H9 (cell line): Measurements from ENCODE around the gene ITPRIPL1. TPM values are rescaled to one million over a fixed set of nuclear protein-coding genes. Genes with fewer than 3 reads are reported as not detected.

Experiments used
- DNase-seq: peaks from one replicate; pipeline ENCODE4 v3.0.0-alpha.2; 2017
- H2AFZ ChIP-seq: one replicate; pipeline ENCODE4 v1.6.1; 2013; ENCODE audit warnings: mild to moderate bottlenecking, low read length, control low read depth, moderate library complexity
- H2AK5ac ChIP-seq: 2 replicates; pipeline ENCODE4 v1.6.1; 2013; ENCODE audit warnings: low read length, control low read depth, mixed read lengths; ENCODE audit not compliant: insufficient read length
- H2BK120ac ChIP-seq: one replicate; pipeline ENCODE4 v1.6.1; 2013; ENCODE audit warnings: low read depth, mild to moderate bottlenecking, low read length, control low read depth, inconsistent platforms; ENCODE audit not compliant: poor library complexity, severe bottlenecking
- H2BK12ac ChIP-seq: 2 replicates; pipeline ENCODE4 v1.6.1; 2013; ENCODE audit warnings: low read length, control low read depth, mixed read lengths, low read depth; ENCODE audit not compliant: insufficient read length
- H2BK15ac ChIP-seq: 2 replicates; pipeline ENCODE4 v1.6.1; 2013; ENCODE audit warnings: low read depth, low read length, control low read depth
- H2BK20ac ChIP-seq: one replicate; pipeline ENCODE4 v1.6.1; 2013; ENCODE audit warnings: low read depth, mild to moderate bottlenecking, low read length, control low read depth, inconsistent platforms; ENCODE audit not compliant: poor library complexity, severe bottlenecking
- H2BK5ac ChIP-seq: 2 replicates; pipeline ENCODE4 v1.6.1; 2013; ENCODE audit warnings: low read length, control low read depth, mixed read lengths; ENCODE audit not compliant: insufficient read length
- H3K14ac ChIP-seq: 2 replicates; pipeline ENCODE4 v1.6.1; 2013; ENCODE audit warnings: low read length, control low read depth; ENCODE audit not compliant: insufficient read depth
- H3K18ac ChIP-seq: 2 replicates; pipeline ENCODE4 v1.6.1; 2013; ENCODE audit warnings: low read depth, mild to moderate bottlenecking, mixed read lengths, low read length, control low read depth; ENCODE audit not compliant: insufficient read length
- H3K23ac ChIP-seq: 2 replicates; pipeline ENCODE4 v1.6.1; 2013; ENCODE audit warnings: low read length, control low read depth, mixed read lengths, low read depth; ENCODE audit not compliant: insufficient read length
- H3K23me2 ChIP-seq: 2 replicates; pipeline ENCODE4 v1.6.1; 2013; ENCODE audit warnings: low read depth, mild to moderate bottlenecking, mixed read lengths, low read length, control low read depth; ENCODE audit not compliant: insufficient read length, poor library complexity, severe bottlenecking
- H3K27ac ChIP-seq: 2 replicates; pipeline ENCODE4 v1.5.1; 2013; ENCODE audit warnings: low read length, control low read depth, mixed read lengths, low read depth; ENCODE audit not compliant: insufficient read length
- H3K27me3 ChIP-seq: 2 replicates; pipeline ENCODE4 v1.6.1; 2013; ENCODE audit warnings: low read length, control low read depth, inconsistent platforms; ENCODE audit not compliant: insufficient read depth
- H3K4ac ChIP-seq: 2 replicates; pipeline ENCODE4 v1.6.1; 2013; ENCODE audit warnings: low read depth, mild to moderate bottlenecking, control low read depth, inconsistent platforms, low read length, moderate library complexity
- H3K4me1 ChIP-seq: 2 replicates; pipeline ENCODE4 v1.6.1; 2013; ENCODE audit warnings: low read length, control low read depth, inconsistent platforms; ENCODE audit not compliant: insufficient read depth
- H3K4me2 ChIP-seq: 2 replicates; pipeline ENCODE4 v1.6.1; 2013; ENCODE audit warnings: low read length, control low read depth, mixed read lengths; ENCODE audit not compliant: insufficient read length, insufficient read depth
- H3K56ac ChIP-seq: 2 replicates; pipeline ENCODE4 v1.6.1; 2013; ENCODE audit warnings: low read depth, mild to moderate bottlenecking, mixed read lengths, low read length, control low read depth; ENCODE audit not compliant: insufficient read length
- H3K79me1 ChIP-seq: 2 replicates; pipeline ENCODE4 v1.6.1; 2013; ENCODE audit warnings: low read depth, mild to moderate bottlenecking, moderate library complexity, low read length, control low read depth, inconsistent platforms; ENCODE audit not compliant: insufficient read depth, poor library complexity, severe bottlenecking
- H3K79me2 ChIP-seq: 2 replicates; pipeline ENCODE4 v1.6.1; 2013; ENCODE audit warnings: low read length, control low read depth, inconsistent platforms; ENCODE audit not compliant: insufficient read depth
- H3K9ac ChIP-seq: 2 replicates; pipeline ENCODE4 v1.6.1; 2013; ENCODE audit warnings: low read length, control low read depth, mixed read lengths; ENCODE audit not compliant: insufficient read length; ENCODE audit errors: extremely low read depth
- H3K9me3 ChIP-seq: one replicate; pipeline ENCODE4 v1.6.1; 2013; ENCODE audit warnings: low read depth, low read length, inconsistent platforms; ENCODE audit not compliant: control insufficient read depth
- H3T11ph ChIP-seq: one replicate; pipeline ENCODE4 v1.6.1; 2013; ENCODE audit warnings: mild to moderate bottlenecking, low read length, control low read depth, inconsistent platforms
- H4K20me1 ChIP-seq: one replicate; pipeline ENCODE4 v1.6.1; 2013; ENCODE audit not compliant: control insufficient read depth, insufficient read length, insufficient read depth
- H4K5ac ChIP-seq: 2 replicates; pipeline ENCODE4 v1.6.1; 2013; ENCODE audit warnings: low read depth, mild to moderate bottlenecking, mixed read lengths, low read length, control low read depth; ENCODE audit not compliant: insufficient read length
- H4K8ac ChIP-seq: replicated peaks from 2 replicates; pipeline ENCODE4 v1.6.1; 2013; ENCODE audit warnings: low read length, control low read depth, mixed read lengths, low read depth; ENCODE audit not compliant: insufficient read length
- H4K91ac ChIP-seq: 2 replicates; pipeline ENCODE4 v1.6.1; 2013; ENCODE audit warnings: low read depth, mild to moderate bottlenecking, moderate library complexity, mixed read lengths, low read length, control low read depth; ENCODE audit not compliant: insufficient read length
- H3K27ac Mint-ChIP-seq, 3 experiments: 2 replicates in 2 of 3; 3 replicates in 1 of 3; pipeline ENCODE4 v1.8.0; 2020 to 2021; ENCODE audit warnings: mixed read lengths in 3 of 3, mild to moderate bottlenecking in 1 of 3, moderate library complexity in 1 of 3
- H3K27me3 Mint-ChIP-seq: 2 replicates; pipeline ENCODE4 v1.8.0; 2021; ENCODE audit warnings: low read depth, mild to moderate bottlenecking, moderate library complexity, mixed read lengths
- H3K36me3 Mint-ChIP-seq, 3 experiments: 2 replicates in 2 of 3; 3 replicates in 1 of 3; pipeline ENCODE4 v1.8.0; 2020 to 2021; ENCODE audit warnings: low read depth in 3 of 3, mixed read lengths in 3 of 3; ENCODE audit not compliant: insufficient read depth in 1 of 3
- H3K4me1 Mint-ChIP-seq, 2 experiments: 2 replicates each; pipeline ENCODE4 v1.8.0; 2020; ENCODE audit warnings: mixed read lengths in 2 of 2
- H3K4me3 Mint-ChIP-seq, 2 experiments: 2 replicates in 1 of 2; 3 replicates in 1 of 2; pipeline ENCODE4 v1.8.0; 2020 to 2021; ENCODE audit warnings: mild to moderate bottlenecking in 2 of 2, mixed read lengths in 2 of 2, moderate library complexity in 1 of 2
- H3K9me3 Mint-ChIP-seq, 2 experiments: 2 replicates in 1 of 2; 3 replicates in 1 of 2; pipeline ENCODE4 v1.8.0; 2020; ENCODE audit warnings: mild to moderate bottlenecking in 2 of 2, mixed read lengths in 2 of 2, moderate library complexity in 1 of 2
- WGBS: extraction: QIAGEN DNeasy Blood & Tissue Kit; methylation state at CpG from one replicate; pipeline ENCODE4 v1.1.7; 2013; ENCODE audit warnings: missing lambda C conversion rate, low lambda C conversion rate, mixed read lengths; ENCODE audit not compliant: insufficient read length; ENCODE audit errors: extremely low coverage; 5-methylcytosine and 5-hydroxymethylcytosine counted together
- total RNA-seq: library from RNA; stranded (reverse); gene quantifications from 2 replicates; pipeline ENCODE4 v1.2.1, GENCODE V29; 2021
- TF ChIP-seq, protein P1 (sequence below): fragments of 200-600 bp; sonication (generic); conservative IDR thresholded peaks from 3 replicates; pipeline ENCODE4 v1.8.0; 2021; ENCODE audit warnings: antibody characterized with exemption, mild to moderate bottlenecking

The ITPRIPL1 gene
- total RNA-seq, 1 experiment from 2014 or later = 16.3 TPM

DNA sequence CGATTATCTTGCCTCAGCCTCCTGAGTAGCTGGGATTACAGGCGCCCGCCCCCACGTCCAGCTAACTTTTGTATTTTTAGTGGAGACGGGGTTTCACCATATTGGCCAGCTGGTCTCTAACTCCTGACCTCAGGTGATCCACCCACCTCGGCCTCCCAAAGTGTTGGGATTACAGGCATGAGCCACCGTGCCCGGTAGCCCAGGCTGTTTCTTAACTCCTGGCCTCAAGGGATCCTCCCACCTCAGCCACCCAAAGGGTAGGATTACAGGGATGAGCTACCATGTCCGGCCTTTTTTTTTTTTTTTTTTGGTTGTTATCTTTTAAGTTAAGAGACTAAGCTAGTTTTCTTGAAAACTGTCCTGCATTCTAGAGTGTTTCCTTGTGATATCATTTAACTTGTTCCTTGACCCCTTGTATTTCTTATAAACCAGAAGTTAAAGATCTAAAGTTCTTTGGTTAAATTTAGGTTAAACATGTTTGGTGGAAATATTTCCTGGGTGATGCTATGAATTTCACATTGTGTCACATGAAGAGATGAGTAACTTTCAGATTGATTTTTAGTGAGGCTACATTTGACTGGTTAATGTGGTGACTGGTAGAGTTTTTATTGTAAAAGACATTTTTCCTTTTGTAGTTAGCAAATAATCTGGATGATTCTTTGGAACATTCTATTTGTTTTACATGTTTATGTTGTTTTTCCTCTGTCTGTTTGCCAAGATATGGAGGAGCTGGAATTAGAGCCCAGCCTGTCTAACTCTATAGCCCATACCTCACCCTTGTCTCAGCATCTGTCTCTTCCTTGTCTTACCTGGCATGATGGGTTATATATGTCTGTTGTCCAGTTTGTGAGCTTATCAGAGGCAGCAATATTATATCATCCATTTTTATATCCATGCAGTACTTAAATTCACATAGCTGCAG is 15.6 kb downstream of the ITPRIPL1 start:
- Histone ChIP-seq H4K8ac (no peak overlapping the region), H2AK5ac (no peak overlapping the region), H3K79me1 (no peaks in the 10 kb centered on the region), H4K5ac (no peak overlapping the region), H2BK5ac (no peak overlapping the region), H3K23ac (no peak overlapping the region), H3K4me1 (no peaks in the 10 kb centered on the region), H3K18ac (no peak overlapping the region), H4K20me1 (no peaks in the 10 kb centered on the region), H3K4ac (no peak overlapping the region), H3K27me3 (no peaks in the 10 kb centered on the region), H2BK12ac (no peak overlapping the region), H4K91ac (no peak overlapping the region), H2BK20ac (no peak overlapping the region), H2AFZ (no peak overlapping the region), H3K14ac (no peak overlapping the region), H3T11ph (no peak overlapping the region), H3K23me2 (peaks cover 6% of the 10 kb centered on the region), H3K9ac (no peak overlapping the region), H2BK15ac (no peak overlapping the region), H3K27ac (no peak overlapping the region), H3K79me2 (peaks cover 14% of the 10 kb centered on the region; the same call in 1 of the 2 replicates), H3K9me3 (no peaks in the 10 kb centered on the region), H3K56ac (no peak overlapping the region), H2BK120ac (no peak overlapping the region), H3K4me2 (no peak overlapping the region)
- no CpG with 5 or more reads among the region's 9 CpGs for WGBS
- H3K4me1 Mint-ChIP-seq = peaks cover 10 to 12% of the 10 kb centered on the region in 2 experiments
- no peaks in the 10 kb centered on the region for H3K9me3 Mint-ChIP-seq
- H3K27ac Mint-ChIP-seq = no peak overlapping the region
- no peak for DNase-seq
- H3K36me3 Mint-ChIP-seq = peaks cover 36 to 61% (median 58%) of the 10 kb centered on the region in 3 experiments
- TF ChIP-seq, protein P1, sequence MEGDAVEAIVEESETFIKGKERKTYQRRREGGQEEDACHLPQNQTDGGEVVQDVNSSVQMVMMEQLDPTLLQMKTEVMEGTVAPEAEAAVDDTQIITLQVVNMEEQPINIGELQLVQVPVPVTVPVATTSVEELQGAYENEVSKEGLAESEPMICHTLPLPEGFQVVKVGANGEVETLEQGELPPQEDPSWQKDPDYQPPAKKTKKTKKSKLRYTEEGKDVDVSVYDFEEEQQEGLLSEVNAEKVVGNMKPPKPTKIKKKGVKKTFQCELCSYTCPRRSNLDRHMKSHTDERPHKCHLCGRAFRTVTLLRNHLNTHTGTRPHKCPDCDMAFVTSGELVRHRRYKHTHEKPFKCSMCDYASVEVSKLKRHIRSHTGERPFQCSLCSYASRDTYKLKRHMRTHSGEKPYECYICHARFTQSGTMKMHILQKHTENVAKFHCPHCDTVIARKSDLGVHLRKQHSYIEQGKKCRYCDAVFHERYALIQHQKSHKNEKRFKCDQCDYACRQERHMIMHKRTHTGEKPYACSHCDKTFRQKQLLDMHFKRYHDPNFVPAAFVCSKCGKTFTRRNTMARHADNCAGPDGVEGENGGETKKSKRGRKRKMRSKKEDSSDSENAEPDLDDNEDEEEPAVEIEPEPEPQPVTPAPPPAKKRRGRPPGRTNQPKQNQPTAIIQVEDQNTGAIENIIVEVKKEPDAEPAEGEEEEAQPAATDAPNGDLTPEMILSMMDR = no peak
- no peak overlapping the region for H3K4me3 Mint-ChIP-seq
- H3K27me3 Mint-ChIP-seq = no peaks in the 10 kb centered on the region
